Measurements from ENCODE around the gene SHISA8. TPM values are rescaled to one million over a fixed set of nuclear protein-coding genes. Genes with fewer than 3 reads are reported as not detected.
"Not testable (repeated sequence)": the region's sequence is repeated elsewhere in the genome, so short reads cannot be mapped to it uniquely, and the experiment has no call there.

Gene SHISA8
- total RNA-seq, 1 donor from 2014 or later: not detected

DNA sequence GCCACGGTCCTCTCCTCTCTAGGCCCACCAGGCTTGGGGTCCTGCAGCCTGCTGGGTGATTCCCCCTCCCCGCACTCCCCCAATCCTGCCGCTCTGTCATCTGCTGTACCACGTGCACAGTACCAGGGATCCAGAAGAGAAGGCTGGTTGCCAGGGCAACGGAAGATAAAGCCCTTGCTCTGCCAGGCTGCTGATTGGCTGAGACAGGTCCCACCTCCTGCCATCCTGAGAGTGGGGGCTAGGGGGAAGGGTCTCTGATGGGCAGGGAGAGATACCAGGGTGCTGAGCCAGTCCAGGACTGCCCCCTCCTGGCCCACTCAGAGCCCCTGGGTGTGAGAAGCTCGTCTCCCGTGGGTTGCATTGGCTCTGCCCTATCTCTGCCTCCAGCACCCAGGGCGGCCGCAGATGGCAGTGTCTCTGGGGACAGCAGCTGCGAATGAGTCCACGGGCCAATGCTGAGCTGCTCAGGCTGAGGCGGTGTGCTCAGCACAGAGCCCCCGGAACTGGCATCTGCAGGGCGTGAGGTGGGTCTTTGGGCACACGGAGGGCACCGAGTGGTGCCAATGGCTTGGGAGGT lies 37.1 kb upstream of the SHISA8 start, which contains the start of gene SMIM45:
Gene SMIM45 (plus strand): TSS at position 253 of the 577 bp plus-strand sequence.
- no peaks in the 10 kb centered on the region for H3K4me1 ChIP-seq
- no peaks in the 10 kb centered on the region for H3K27me3 ChIP-seq
- no peaks in the 10 kb centered on the region for H3K36me3 ChIP-seq
- no peak within 1 kb of the TSS for H3K27ac ChIP-seq
- intact Hi-C loops (cut with DNase I): no loop called here
- no peaks in the 10 kb centered on the region for H3K9me3 ChIP-seq
- H3K4me3 ChIP-seq: no peak within 1 kb of the TSS
- TF ChIP-seq, protein P1, sequence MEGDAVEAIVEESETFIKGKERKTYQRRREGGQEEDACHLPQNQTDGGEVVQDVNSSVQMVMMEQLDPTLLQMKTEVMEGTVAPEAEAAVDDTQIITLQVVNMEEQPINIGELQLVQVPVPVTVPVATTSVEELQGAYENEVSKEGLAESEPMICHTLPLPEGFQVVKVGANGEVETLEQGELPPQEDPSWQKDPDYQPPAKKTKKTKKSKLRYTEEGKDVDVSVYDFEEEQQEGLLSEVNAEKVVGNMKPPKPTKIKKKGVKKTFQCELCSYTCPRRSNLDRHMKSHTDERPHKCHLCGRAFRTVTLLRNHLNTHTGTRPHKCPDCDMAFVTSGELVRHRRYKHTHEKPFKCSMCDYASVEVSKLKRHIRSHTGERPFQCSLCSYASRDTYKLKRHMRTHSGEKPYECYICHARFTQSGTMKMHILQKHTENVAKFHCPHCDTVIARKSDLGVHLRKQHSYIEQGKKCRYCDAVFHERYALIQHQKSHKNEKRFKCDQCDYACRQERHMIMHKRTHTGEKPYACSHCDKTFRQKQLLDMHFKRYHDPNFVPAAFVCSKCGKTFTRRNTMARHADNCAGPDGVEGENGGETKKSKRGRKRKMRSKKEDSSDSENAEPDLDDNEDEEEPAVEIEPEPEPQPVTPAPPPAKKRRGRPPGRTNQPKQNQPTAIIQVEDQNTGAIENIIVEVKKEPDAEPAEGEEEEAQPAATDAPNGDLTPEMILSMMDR (IDR thresholded peaks at IDR 0.05): no peak
- DNase-seq (ENCODE audit: low spot score in 2 of 2): no peak

DNA sequence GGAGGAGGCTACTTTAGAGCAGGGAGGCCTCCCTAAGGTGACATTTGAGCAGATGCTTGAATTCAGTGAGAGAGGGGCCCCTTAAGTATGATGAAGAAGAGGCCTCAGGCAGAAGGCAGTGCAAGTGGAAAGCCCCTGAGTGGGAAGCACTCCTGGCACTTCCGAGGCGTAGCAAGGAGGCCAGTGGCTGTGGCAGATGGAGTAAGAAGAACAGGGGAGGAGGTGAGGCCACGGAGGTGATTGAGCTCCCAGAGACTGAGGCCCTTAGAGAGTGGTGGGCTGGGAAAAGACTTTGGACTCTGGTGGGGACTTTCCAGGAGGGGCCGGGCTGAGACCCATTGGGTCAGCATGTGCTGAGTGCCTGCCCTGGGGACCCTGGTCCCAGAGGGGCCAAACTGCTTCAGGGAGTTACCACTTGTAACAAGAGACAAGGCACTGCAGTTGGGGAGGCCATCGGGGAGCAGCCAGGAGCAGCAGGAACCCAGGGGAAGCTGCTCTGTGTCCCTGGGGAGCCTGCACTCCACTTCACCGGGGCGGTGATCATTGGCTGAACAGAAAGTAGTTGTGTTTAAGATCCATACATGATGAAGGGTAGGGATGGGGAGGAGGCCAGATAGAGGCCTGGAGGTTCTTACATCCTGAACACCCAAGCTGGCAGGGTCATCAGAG lies 34.6 kb upstream of the SHISA8 start:
- H3K27ac ChIP-seq: no peak overlapping the region
- no peak overlapping the region for H3K4me3 ChIP-seq
- intact Hi-C loops (cut with DNase I): loop anchor here (5.0 kb wide), 1 partner anchor 123 kb away; the partner anchor contains the start of genes NAGA and PHETA2
- H3K36me3 ChIP-seq: no peaks in the 10 kb centered on the region
- peaks cover 0 to 8% of the 10 kb centered on the region in 2 donors for H3K4me1 ChIP-seq
- no peak for DNase-seq (ENCODE audit: low spot score in 2 of 2)
- no peaks in the 10 kb centered on the region for H3K9me3 ChIP-seq
- TF ChIP-seq, protein P1 (IDR thresholded peaks at IDR 0.05): no peak
- H3K27me3 ChIP-seq: no peaks in the 10 kb centered on the region

DNA sequence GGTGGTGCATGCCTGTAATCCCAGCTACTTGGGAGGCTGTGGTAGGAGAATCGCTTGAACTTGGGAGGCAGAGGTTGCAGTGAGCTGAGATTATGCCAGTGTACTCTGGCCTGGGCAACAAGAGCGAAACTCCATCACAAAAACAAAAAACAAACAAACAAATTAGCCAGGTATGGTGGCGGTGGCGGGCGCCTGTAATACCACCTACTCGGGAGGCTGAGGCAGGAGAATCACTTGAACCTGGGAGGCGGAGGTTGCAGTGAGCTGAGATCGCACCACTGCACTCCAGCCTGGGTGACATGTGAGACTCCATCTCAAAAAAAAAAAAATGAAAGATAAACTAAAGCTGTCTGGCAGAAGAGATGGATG lies 34.0 kb upstream of the SHISA8 start:
- not testable (repeated sequence) for H3K27ac ChIP-seq; H3K27me3 ChIP-seq; H3K4me1 ChIP-seq; H3K4me3 ChIP-seq; H3K9me3 ChIP-seq; H3K36me3 ChIP-seq; DNase-seq (ENCODE audit: low spot score in 2 of 2)
- intact Hi-C loops (cut with DNase I): loop anchor here (5.0 kb wide), 1 partner anchor 123 kb away; the partner anchor contains the start of genes NAGA and PHETA2

DNA sequence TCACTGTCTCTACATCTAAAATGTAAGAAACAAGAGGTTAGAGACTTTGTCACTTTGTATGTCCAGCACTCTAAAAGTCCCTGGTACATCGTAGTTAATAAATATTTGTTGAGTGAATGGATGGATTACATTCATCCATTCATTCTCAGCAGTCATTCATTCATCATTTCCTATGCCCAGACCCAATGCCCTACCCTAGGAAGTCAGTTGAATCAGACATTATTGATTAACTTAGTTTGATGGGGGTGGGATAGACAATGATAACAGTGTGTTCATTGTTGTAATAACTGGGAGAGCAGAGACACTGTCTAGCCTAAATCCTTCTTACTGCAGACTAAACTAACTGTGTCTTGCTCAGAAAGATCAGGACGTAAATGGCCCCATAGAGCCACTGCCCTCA lies 33.3 kb upstream of the SHISA8 start:
- TF ChIP-seq, protein P1 (IDR thresholded peaks at IDR 0.05): no peak
- peaks cover 0 to 8% of the 10 kb centered on the region in 2 donors for H3K4me1 ChIP-seq
- intact Hi-C loops (cut with DNase I): loop anchor here (5.0 kb wide), 1 partner anchor 124 kb away; the partner anchor contains the start of genes NAGA and PHETA2

DNA sequence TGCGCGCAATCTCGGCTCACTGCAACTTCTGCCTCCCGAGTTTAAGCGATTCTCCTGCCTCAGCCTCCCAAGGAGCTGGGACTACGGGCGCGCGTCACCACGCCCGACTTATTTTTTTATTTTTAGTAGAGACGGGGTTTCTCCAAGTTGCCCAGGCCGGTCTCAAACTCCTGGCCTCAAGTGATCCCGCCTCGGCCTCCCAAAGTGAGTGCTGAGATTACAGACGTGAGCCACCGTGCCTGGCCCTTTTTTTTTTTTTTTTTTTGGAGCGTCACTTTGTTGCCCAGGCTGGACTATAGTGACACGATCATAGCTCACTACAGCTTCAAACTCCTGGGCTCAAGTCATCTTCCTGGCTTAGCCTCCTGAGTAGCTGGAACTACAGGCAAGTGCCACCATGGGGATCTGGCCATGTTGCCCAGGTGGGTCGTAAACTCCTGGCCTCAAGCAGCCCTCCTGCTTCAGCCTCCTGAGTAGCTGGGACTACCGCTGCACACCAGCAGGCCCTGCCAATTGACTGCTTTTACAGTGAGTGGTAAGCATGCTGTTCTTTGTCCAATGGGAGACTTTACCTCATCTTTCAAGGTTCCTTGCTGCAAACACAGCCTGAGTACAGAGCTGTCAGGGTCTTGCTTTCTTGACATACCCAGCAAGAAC lies 32.7 kb upstream of the SHISA8 start:
- Histone ChIP-seq H3K27me3 (no peaks in the 10 kb centered on the region), H3K9me3 (no peaks in the 10 kb centered on the region), H3K4me1 (peaks cover 0 to 8% of the 10 kb centered on the region in 2 donors), H3K4me3 (peak overlapping the region; percentile 64 to 75), H3K36me3 (no peaks in the 10 kb centered on the region), H3K27ac (no peak overlapping the region)
- intact Hi-C loops (cut with DNase I): loop anchor here (2.0 to 5.0 kb wide), 3 partner anchors 115 to 259 kb away; partner anchors contain the start of genes NAGA, PHETA2, SNU13 and SREBF2
- no peak for DNase-seq (ENCODE audit: low spot score in 2 of 2)
- TF ChIP-seq, protein P1 (IDR thresholded peaks at IDR 0.05): no peak

More for the DNA sequence above, 33.3 kb upstream of the SHISA8 start:
- H3K4me3 ChIP-seq: no peak overlapping the region
- no peaks in the 10 kb centered on the region for H3K27me3 ChIP-seq
- no peak overlapping the region for H3K27ac ChIP-seq
- no peaks in the 10 kb centered on the region for H3K9me3 ChIP-seq
- no peak for DNase-seq (ENCODE audit: low spot score in 2 of 2)
- H3K36me3 ChIP-seq: no peaks in the 10 kb centered on the region

Data from ascending aorta (tissue), 2 donors.